ENCODE results near the gene RRAS2.

DNA sequence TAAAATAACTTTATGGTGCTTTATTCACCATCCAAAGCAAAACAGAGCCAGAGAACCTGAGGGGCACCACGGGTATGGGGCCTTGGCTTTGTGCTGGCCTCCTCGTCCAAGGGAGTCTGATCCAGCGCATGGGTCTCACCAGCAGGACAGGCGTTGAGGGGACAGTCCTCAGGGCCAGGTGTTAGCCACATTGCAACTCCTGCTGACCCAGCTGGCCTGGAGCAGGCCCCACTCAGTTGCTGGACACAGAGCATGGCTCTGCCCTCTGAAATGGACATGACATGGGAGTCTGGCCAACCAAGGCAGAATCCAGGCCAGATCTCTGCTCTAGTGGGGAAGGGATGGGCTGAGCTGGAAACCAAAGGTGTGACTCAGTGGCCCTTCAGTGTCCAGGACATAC is 116.2 kb downstream of the RRAS2 start:
- TF ChIP-seq, protein P1, sequence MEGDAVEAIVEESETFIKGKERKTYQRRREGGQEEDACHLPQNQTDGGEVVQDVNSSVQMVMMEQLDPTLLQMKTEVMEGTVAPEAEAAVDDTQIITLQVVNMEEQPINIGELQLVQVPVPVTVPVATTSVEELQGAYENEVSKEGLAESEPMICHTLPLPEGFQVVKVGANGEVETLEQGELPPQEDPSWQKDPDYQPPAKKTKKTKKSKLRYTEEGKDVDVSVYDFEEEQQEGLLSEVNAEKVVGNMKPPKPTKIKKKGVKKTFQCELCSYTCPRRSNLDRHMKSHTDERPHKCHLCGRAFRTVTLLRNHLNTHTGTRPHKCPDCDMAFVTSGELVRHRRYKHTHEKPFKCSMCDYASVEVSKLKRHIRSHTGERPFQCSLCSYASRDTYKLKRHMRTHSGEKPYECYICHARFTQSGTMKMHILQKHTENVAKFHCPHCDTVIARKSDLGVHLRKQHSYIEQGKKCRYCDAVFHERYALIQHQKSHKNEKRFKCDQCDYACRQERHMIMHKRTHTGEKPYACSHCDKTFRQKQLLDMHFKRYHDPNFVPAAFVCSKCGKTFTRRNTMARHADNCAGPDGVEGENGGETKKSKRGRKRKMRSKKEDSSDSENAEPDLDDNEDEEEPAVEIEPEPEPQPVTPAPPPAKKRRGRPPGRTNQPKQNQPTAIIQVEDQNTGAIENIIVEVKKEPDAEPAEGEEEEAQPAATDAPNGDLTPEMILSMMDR (IDR thresholded peaks at IDR 0.05) = no peak
- TF ChIP-seq POLR2AphosphoS5 (IDR thresholded peaks at IDR 0.05) (no peak), POLR2A (IDR thresholded peaks at IDR 0.05; ENCODE audit: low read depth) (no peak), EP300 (IDR thresholded peaks at IDR 0.05) (no peak)

Measured in esophagus muscularis mucosa (tissue), 4 donors.